HepG2 (cell line): ENCODE data around the gene CD36. TPM values are rescaled to one million over a fixed set of nuclear protein-coding genes. Genes with fewer than 3 reads are reported as not detected.

ENCODE experiments used
- CBX5 ChIP-seq: sonication (generic); formaldehyde crosslinking; IDR thresholded peaks from 2 replicates; pipeline ENCODE4 v1.4.0; 2020; ENCODE audit warnings: missing genetic modification reagents, borderline replicate concordance
- ESRRA ChIP-seq: sonication (generic); formaldehyde crosslinking; IDR thresholded peaks from 2 replicates; pipeline ENCODE4 v1.5.1; 2020; ENCODE audit warnings: mild to moderate bottlenecking, low read depth, missing genetic modification reagents
- MEIS2 ChIP-seq: sonication (generic); formaldehyde crosslinking; IDR thresholded peaks from 2 replicates; pipeline ENCODE4 v1.9.0; 2021; ENCODE audit warnings: mild to moderate bottlenecking, missing genetic modification reagents
- RARA ChIP-seq: IDR thresholded peaks from 2 replicates; pipeline ENCODE4 v1.6.1; 2016; ENCODE audit warnings: missing genetic modification reagents, missing compliant biosample characterization
- ZFP41 ChIP-seq: sonication (generic); formaldehyde crosslinking; IDR thresholded peaks from 2 replicates; pipeline ENCODE4 v1.4.0; 2020; ENCODE audit warnings: mild to moderate bottlenecking, missing genetic modification reagents, borderline replicate concordance
- ZMYM4 ChIP-seq: sonication (generic); formaldehyde crosslinking; IDR thresholded peaks from 2 replicates; pipeline ENCODE4 v1.8.1; 2023; ENCODE audit warnings: mild to moderate bottlenecking, missing genetic modification reagents
- ZNF333 ChIP-seq: sonication (generic); formaldehyde crosslinking; IDR thresholded peaks from 2 replicates; pipeline ENCODE4 v1.4.0; 2020; ENCODE audit warnings: mild to moderate bottlenecking, missing genetic modification reagents, borderline replicate concordance
- polyA plus RNA-seq, 8 experiments: library from polyadenylated mRNA; depleted of rRNA in 3 of 8; stranded (reverse) in 7 of 8; unstranded in 1 of 8; fragments of >200 nt; fragmentation: Illumina TruSeq in 4 of 8; extraction: Trizol in 4 of 8; gene quantifications; 2 replicates each; pipeline versions ENCODE4 v1.2.1 to v1.2.3, GENCODE V29; 2011 to 2016; ENCODE audit warnings: low read depth in 4 of 8, missing spikeins in 1 of 8, mixed read lengths in 1 of 8; ENCODE audit not compliant: insufficient read depth in 1 of 8
- total RNA-seq, 5 experiments: library from RNA; depleted of rRNA; stranded (reverse); fragments of >200 nt; fragmentation: Illumina TruSeq; extraction: Trizol; gene quantifications; 2 replicates each; pipeline ENCODE4 v1.2.3, GENCODE V29; 2016; ENCODE audit warnings: low read depth in 1 of 5
- TF ChIP-seq, protein P1 (sequence below): sonication (generic); formaldehyde crosslinking; conservative IDR thresholded peaks from 2 replicates; pipeline ENCODE4 v1.4.0; 2020; ENCODE audit warnings: mild to moderate bottlenecking, missing genetic modification reagents, moderate library complexity
- TF ChIP-seq, protein P2 (sequence below): sonication (generic); formaldehyde crosslinking; IDR thresholded peaks from one replicate; pipeline ENCODE4 v1.5.1; 2020; ENCODE audit warnings: mild to moderate bottlenecking, missing genetic modification reagents; ENCODE audit errors: not compliant biosample characterization
- TF ChIP-seq, protein P3 (sequence below): sonication (generic); formaldehyde crosslinking; IDR thresholded peaks from 2 replicates; pipeline ENCODE4 v1.5.0; 2020; ENCODE audit warnings: missing genetic modification reagents, mild to moderate bottlenecking, borderline replicate concordance
- TF ChIP-seq, protein P4 (sequence below): sonication (generic); formaldehyde crosslinking; IDR thresholded peaks from 2 replicates; pipeline ENCODE4 v1.5.0; 2020; ENCODE audit warnings: mild to moderate bottlenecking, missing genetic modification reagents, borderline replicate concordance
- TF ChIP-seq, protein P5 (sequence below): sonication (generic); formaldehyde crosslinking; IDR thresholded peaks from 2 replicates; pipeline ENCODE4 v1.8.1; 2023; ENCODE audit warnings: mild to moderate bottlenecking, inconsistent platforms, moderate library complexity, missing genetic modification reagents, borderline replicate concordance

The CD36 gene
- total and polyA plus RNA-seq, 2 of the 13 experiments (the other 11 are each of a cell fraction or from before 2014, with no cell fraction given): 2.8 to 4.8 TPM

DNA sequence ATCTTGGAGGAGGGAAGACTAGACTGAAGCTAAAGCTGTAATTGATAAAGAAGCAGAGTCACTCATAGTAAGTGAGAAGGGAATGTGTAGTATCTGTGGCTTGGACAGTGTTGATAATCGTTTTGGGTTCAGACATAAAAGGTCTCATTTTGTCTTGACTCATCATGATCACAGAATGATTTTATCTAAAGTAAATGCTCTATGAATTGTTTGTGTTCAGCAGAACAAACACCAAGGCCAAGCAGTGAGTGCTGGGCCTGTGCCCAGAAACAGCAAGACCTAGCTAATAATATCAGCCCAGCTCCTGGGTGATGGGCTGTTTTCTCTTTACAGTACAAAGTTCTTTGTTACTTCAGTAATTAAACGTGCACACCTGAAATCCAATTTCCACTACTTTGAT, 26.7 kb upstream of the CD36 start (continued):
- TF ChIP-seq, protein P1, sequence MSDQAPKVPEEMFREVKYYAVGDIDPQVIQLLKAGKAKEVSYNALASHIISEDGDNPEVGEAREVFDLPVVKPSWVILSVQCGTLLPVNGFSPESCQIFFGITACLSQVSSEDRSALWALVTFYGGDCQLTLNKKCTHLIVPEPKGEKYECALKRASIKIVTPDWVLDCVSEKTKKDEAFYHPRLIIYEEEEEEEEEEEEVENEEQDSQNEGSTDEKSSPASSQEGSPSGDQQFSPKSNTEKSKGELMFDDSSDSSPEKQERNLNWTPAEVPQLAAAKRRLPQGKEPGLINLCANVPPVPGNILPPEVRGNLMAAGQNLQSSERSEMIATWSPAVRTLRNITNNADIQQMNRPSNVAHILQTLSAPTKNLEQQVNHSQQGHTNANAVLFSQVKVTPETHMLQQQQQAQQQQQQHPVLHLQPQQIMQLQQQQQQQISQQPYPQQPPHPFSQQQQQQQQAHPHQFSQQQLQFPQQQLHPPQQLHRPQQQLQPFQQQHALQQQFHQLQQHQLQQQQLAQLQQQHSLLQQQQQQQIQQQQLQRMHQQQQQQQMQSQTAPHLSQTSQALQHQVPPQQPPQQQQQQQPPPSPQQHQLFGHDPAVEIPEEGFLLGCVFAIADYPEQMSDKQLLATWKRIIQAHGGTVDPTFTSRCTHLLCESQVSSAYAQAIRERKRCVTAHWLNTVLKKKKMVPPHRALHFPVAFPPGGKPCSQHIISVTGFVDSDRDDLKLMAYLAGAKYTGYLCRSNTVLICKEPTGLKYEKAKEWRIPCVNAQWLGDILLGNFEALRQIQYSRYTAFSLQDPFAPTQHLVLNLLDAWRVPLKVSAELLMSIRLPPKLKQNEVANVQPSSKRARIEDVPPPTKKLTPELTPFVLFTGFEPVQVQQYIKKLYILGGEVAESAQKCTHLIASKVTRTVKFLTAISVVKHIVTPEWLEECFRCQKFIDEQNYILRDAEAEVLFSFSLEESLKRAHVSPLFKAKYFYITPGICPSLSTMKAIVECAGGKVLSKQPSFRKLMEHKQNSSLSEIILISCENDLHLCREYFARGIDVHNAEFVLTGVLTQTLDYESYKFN: peak; percentile 93
- TF ChIP-seq RARA (CRISPR knock-in tag) (peak; percentile 53; the same call in 1 of the 2 replicates), ZFP41 (no peak), ZMYM4 (peak; percentile 75), ZNF333 (CRISPR knock-in tag) (no peak), CBX5 (CRISPR knock-in tag) (no peak; the same call in 1 of the 2 replicates), MEIS2 (CRISPR knock-in tag) (peak; percentile 77), ESRRA (CRISPR knock-in tag) (no peak)
- TF ChIP-seq, protein P2, sequence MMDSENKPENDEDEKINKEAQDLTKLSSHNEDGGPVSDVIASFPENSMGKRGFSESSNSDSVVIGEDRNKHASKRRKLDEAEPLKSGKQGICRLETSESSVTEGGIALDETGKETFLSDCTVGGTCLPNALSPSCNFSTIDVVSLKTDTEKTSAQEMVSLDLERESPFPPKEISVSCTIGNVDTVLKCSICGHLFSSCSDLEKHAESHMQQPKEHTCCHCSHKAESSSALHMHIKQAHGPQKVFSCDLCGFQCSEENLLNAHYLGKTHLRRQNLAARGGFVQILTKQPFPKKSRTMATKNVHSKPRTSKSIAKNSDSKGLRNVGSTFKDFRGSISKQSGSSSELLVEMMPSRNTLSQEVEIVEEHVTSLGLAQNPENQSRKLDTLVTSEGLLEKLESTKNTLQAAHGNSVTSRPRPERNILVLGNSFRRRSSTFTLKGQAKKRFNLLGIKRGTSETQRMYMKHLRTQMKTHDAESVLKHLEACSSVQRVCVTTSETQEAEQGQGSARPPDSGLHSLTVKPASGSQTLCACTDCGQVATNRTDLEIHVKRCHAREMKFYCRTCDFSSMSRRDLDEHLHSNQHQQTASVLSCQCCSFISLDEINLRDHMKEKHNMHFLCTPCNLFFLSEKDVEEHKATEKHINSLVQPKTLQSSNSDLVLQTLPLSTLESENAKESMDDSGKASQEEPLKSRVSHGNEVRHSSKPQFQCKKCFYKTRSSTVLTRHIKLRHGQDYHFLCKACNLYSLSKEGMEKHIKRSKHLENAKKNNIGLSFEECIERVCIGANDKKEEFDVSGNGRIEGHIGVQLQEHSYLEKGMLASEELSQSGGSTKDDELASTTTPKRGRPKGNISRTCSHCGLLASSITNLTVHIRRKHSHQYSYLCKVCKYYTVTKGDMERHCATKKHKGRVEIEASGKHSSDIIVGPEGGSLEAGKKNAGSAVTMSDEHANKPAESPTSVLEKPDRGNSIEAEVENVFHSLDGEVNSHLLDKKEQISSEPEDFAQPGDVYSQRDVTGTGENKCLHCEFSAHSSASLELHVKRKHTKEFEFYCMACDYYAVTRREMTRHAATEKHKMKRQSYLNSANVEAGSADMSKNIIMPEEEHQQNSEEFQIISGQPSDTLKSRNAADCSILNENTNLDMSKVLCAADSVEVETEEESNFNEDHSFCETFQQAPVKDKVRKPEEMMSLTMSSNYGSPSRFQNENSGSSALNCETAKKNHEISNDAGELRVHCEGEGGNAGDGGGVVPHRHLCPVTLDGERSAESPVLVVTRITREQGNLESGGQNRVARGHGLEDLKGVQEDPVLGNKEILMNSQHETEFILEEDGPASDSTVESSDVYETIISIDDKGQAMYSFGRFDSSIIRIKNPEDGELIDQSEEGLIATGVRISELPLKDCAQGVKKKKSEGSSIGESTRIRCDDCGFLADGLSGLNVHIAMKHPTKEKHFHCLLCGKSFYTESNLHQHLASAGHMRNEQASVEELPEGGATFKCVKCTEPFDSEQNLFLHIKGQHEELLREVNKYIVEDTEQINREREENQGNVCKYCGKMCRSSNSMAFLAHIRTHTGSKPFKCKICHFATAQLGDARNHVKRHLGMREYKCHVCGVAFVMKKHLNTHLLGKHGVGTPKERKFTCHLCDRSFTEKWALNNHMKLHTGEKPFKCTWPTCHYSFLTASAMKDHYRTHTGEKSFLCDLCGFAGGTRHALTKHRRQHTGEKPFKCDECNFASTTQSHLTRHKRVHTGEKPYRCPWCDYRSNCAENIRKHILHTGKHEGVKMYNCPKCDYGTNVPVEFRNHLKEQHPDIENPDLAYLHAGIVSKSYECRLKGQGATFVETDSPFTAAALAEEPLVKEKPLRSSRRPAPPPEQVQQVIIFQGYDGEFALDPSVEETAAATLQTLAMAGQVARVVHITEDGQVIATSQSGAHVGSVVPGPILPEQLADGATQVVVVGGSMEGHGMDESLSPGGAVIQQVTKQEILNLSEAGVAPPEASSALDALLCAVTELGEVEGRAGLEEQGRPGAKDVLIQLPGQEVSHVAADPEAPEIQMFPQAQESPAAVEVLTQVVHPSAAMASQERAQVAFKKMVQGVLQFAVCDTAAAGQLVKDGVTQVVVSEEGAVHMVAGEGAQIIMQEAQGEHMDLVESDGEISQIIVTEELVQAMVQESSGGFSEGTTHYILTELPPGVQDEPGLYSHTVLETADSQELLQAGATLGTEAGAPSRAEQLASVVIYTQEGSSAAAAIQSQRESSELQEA (CRISPR knock-in tag): no peak
- TF ChIP-seq, protein P3, sequence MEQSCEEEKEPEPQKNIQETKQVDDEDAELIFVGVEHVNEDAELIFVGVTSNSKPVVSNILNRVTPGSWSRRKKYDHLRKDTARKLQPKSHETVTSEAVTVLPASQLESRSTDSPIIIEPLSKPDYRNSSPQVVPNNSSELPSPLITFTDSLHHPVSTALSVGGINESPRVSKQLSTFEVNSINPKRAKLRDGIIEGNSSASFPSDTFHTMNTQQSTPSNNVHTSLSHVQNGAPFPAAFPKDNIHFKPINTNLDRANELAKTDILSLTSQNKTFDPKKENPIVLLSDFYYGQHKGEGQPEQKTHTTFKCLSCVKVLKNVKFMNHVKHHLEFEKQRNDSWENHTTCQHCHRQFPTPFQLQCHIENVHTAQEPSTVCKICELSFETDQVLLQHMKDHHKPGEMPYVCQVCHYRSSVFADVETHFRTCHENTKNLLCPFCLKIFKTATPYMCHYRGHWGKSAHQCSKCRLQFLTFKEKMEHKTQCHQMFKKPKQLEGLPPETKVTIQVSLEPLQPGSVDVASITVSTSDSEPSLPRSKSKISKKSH (CRISPR knock-in tag): no peak
- TF ChIP-seq, protein P4, sequence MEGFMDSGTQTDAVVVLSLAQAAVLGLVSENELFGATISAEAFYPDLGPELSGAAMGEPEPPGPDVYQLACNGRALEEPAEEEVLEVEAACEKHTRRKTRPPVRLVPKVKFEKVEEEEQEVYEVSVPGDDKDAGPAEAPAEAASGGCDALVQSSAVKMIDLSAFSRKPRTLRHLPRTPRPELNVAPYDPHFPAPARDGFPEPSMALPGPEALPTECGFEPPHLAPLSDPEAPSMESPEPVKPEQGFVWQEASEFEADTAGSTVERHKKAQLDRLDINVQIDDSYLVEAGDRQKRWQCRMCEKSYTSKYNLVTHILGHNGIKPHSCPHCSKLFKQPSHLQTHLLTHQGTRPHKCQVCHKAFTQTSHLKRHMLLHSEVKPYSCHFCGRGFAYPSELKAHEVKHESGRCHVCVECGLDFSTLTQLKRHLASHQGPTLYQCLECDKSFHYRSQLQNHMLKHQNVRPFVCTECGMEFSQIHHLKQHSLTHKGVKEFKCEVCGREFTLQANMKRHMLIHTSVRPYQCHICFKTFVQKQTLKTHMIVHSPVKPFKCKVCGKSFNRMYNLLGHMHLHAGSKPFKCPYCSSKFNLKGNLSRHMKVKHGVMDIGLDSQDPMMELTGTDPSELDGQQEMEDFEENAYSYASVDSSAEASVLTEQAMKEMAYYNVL (CRISPR knock-in tag): no peak
- TF ChIP-seq, protein P5, sequence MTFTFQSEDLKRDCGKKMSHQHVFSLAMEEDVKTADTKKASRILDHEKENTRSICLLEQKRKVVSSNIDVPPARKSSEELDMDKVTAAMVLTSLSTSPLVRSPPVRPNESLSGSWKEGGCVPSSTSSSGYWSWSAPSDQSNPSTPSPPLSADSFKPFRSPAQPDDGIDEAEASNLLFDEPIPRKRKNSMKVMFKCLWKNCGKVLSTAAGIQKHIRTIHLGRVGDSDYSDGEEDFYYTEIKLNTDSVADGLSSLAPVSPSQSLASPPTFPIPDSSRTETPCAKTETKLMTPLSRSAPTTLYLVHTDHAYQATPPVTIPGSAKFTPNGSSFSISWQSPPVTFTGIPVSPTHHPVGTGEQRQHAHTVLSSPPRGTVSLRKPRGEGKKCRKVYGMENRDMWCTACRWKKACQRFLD: no peak
